Hepatocyte (in vitro differentiated cells): Measurements from ENCODE around the gene OR2H2. TPM values are rescaled to one million over a fixed set of nuclear protein-coding genes. Genes with fewer than 3 reads are reported as not detected.

Experiments used
- DNase-seq: peaks from one replicate; pipeline ENCODE4 v3.0.0-alpha.2; 2016; ENCODE audit warnings: low spot score
- H2AFZ ChIP-seq: fragments of 200-600 bp; sonication (generic); 2 replicates; pipeline ENCODE4 v1.6.0; 2016; ENCODE audit warnings: antibody characterized with exemption, mild to moderate bottlenecking
- H3K27ac ChIP-seq: fragments of 200-600 bp; sonication (generic); 2 replicates; pipeline ENCODE4 v1.5.1; 2016; ENCODE audit warnings: mild to moderate bottlenecking
- H3K27me3 ChIP-seq: fragments of 200-600 bp; sonication (generic); 2 replicates; pipeline ENCODE4 v1.6.1; 2016
- H3K36me3 ChIP-seq: fragments of 200-600 bp; sonication (generic); replicated peaks from 2 replicates; pipeline ENCODE4 v1.5.1; 2016; ENCODE audit warnings: low read depth; ENCODE audit not compliant: insufficient read depth
- H3K4me1 ChIP-seq: fragments of 200-600 bp; sonication (generic); 2 replicates; pipeline ENCODE4 v1.5.1; 2016; ENCODE audit warnings: mild to moderate bottlenecking, moderate library complexity; ENCODE audit not compliant: insufficient read depth
- H3K4me2 ChIP-seq: fragments of 200-600 bp; sonication (generic); 2 replicates; pipeline ENCODE4 v1.6.0; 2016
- H3K4me3 ChIP-seq: fragments of 200-600 bp; sonication (generic); 2 replicates; pipeline ENCODE4 v1.5.1; 2016; ENCODE audit warnings: mild to moderate bottlenecking
- H3K79me2 ChIP-seq: fragments of 200-600 bp; sonication (generic); 2 replicates; pipeline ENCODE4 v1.6.0; 2017; ENCODE audit warnings: mild to moderate bottlenecking
- H3K9me2 ChIP-seq: fragments of 200-600 bp; sonication (generic); replicated peaks from 2 replicates; pipeline ENCODE4 v1.6.0; 2017; ENCODE audit warnings: mild to moderate bottlenecking; ENCODE audit not compliant: insufficient read depth
- H3K9me3 ChIP-seq: fragments of 200-600 bp; sonication (generic); 2 replicates; pipeline ENCODE4 v1.5.1; 2016; ENCODE audit warnings: low read depth, mild to moderate bottlenecking
- H4K20me1 ChIP-seq: fragments of 200-600 bp; sonication (generic); 2 replicates; pipeline ENCODE4 v1.6.0; 2016; ENCODE audit warnings: mild to moderate bottlenecking; ENCODE audit not compliant: insufficient read depth, poor library complexity, severe bottlenecking
- EZH2 ChIP-seq: fragments of 200-600 bp; sonication (generic); IDR thresholded peaks from 2 replicates; pipeline ENCODE4 v1.6.1; 2016; ENCODE audit warnings: antibody characterized with exemption, mild to moderate bottlenecking, borderline replicate concordance
- EZH2phosphoT487 ChIP-seq: fragments of 200-600 bp; sonication (generic); IDR thresholded peaks from one replicate; pipeline ENCODE4 v1.6.1; 2018; ENCODE audit warnings: antibody characterized with exemption, mild to moderate bottlenecking, low read depth, moderate library complexity; ENCODE audit not compliant: unreplicated experiment, severe bottlenecking
- WGBS: methylation state at CpG from one replicate; pipeline ENCODE4 v1.1.6; 2016; ENCODE audit warnings: low lambda C conversion rate; ENCODE audit errors: missing lambda C conversion rate; 5-methylcytosine and 5-hydroxymethylcytosine counted together
- polyA plus RNA-seq: library from polyadenylated mRNA; unstranded; fragments of >200 nt; fragmentation: Nextera tagmentation; extraction: Ambion mirVana; gene quantifications from 2 replicates; pipeline ENCODE4 v1.2.1, GENCODE V29; 2016
- total RNA-seq: library from RNA; depleted of rRNA; stranded (reverse); fragments of >200 nt; gene quantifications from 2 replicates; pipeline ENCODE4 v1.2.3, GENCODE V29; 2014
- TF ChIP-seq, protein P1 (sequence below): fragments of 200-600 bp; sonication (generic); IDR thresholded peaks from 2 replicates; pipeline ENCODE4 v1.5.1; 2016; ENCODE audit warnings: antibody characterized with exemption, mild to moderate bottlenecking; ENCODE audit not compliant: poor library complexity

The OR2H2 gene
- total and polyA plus RNA-seq, 2 experiments from 2014 or later = not detected

DNA sequence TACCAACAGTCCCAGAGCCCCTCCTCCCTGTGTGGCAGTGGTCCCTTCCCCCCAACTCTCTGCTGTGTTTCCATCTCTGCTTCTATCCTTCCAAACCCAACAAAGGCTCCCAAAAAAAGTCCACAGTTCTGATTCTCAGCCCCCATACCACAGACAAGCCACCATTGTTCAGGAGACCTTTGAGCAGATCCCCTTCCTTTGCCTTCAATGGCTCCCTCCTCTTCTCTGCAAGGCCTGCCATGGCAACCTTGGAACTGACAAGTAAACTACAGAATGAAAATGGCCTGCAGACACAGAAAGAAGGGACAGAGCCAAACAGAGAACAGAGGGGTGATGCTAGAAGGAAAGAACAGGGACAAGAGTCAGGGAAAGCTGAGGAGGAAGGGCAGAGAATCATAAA is 23.2 kb downstream of the OR2H2 start:
- Histone ChIP-seq H3K27me3 (no peaks in the 10 kb centered on the region), H3K9me3 (no peaks in the 10 kb centered on the region), H3K4me1 (no peaks in the 10 kb centered on the region), H3K27ac (no peak overlapping the region), H4K20me1 (no peaks in the 10 kb centered on the region), H3K79me2 (no peaks in the 10 kb centered on the region), H3K4me2 (no peak overlapping the region), H3K4me3 (no peak overlapping the region), H2AFZ (no peak overlapping the region), H3K9me2 (no peaks in the 10 kb centered on the region), H3K36me3 (no peaks in the 10 kb centered on the region)
- TF ChIP-seq EZH2 (no peak), EZH2phosphoT487 (no peak)
- TF ChIP-seq, protein P1, sequence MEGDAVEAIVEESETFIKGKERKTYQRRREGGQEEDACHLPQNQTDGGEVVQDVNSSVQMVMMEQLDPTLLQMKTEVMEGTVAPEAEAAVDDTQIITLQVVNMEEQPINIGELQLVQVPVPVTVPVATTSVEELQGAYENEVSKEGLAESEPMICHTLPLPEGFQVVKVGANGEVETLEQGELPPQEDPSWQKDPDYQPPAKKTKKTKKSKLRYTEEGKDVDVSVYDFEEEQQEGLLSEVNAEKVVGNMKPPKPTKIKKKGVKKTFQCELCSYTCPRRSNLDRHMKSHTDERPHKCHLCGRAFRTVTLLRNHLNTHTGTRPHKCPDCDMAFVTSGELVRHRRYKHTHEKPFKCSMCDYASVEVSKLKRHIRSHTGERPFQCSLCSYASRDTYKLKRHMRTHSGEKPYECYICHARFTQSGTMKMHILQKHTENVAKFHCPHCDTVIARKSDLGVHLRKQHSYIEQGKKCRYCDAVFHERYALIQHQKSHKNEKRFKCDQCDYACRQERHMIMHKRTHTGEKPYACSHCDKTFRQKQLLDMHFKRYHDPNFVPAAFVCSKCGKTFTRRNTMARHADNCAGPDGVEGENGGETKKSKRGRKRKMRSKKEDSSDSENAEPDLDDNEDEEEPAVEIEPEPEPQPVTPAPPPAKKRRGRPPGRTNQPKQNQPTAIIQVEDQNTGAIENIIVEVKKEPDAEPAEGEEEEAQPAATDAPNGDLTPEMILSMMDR = no peak
- DNase-seq = no peak

DNA sequence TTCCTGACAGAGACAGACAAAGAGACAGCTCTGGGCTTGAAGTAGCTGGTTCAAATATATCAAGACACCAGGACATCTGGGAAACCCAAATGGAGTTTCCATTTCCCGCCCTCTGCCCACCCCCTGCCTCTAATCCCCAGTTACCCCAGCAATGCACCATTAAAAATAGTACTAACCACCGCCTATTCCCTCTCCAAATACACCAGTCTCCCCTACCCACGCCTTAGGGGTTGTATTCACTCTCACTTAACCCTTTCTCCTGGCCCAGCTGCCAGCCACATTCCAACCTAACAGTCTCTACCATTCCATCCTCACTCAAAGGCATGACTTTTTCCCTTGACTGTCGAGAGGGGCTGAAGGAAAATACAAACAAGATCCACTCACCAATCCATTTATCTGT is 25.6 kb downstream of the OR2H2 start:
- TF ChIP-seq, protein P1 = no peak
- TF ChIP-seq EZH2phosphoT487 = no peak
- no peak for TF ChIP-seq EZH2
- Histone ChIP-seq H3K4me3 (no peak overlapping the region), H3K4me2 (no peak overlapping the region), H3K4me1 (no peaks in the 10 kb centered on the region), H3K9me3 (no peaks in the 10 kb centered on the region), H2AFZ (no peak overlapping the region), H3K36me3 (no peaks in the 10 kb centered on the region), H3K9me2 (no peaks in the 10 kb centered on the region), H3K27ac (no peak overlapping the region), H4K20me1 (no peaks in the 10 kb centered on the region), H3K79me2 (no peaks in the 10 kb centered on the region), H3K27me3 (no peaks in the 10 kb centered on the region)
- WGBS = 80% methylated on average over 4 of the region's 4 CpGs
- DNase-seq = no peak

DNA sequence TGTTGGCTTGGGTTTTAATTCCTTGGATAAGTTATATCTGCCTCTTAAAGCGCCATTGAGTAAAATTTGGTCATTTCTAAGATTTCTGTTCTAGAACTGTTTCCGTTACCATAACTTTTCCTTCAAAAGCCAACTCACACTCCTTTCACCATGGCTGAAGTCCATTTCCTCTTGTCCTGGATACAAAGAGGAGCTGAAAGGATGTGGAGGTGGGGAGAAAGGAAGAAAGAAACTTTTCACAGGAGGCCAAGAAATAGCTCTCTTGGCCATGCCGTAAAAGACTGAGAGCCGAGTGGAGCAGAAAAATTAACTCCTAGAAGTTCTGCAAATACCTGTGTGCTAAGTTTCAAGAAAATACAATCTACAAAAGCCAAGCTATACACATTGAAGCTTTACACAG is 26.5 kb downstream of the OR2H2 start:
- Histone ChIP-seq H3K9me2 (no peaks in the 10 kb centered on the region), H2AFZ (no peak overlapping the region), H3K4me2 (no peak overlapping the region), H3K4me1 (no peaks in the 10 kb centered on the region), H3K27me3 (no peaks in the 10 kb centered on the region), H3K9me3 (no peaks in the 10 kb centered on the region), H3K79me2 (no peaks in the 10 kb centered on the region), H3K36me3 (no peaks in the 10 kb centered on the region), H4K20me1 (no peaks in the 10 kb centered on the region), H3K4me3 (no peak overlapping the region), H3K27ac (no peak overlapping the region)
- WGBS = 89% methylated on average over 4 of the region's 4 CpGs
- no peak for DNase-seq
- TF ChIP-seq, protein P1 = no peak
- TF ChIP-seq EZH2 = no peak
- no peak for TF ChIP-seq EZH2phosphoT487
